ENCODE measurements around the gene KIF22.
"Not testable (repeated sequence)": the region's sequence is repeated elsewhere in the genome, so short reads cannot be mapped to it uniquely, and the experiment has no call there.

Gene KIF22

DNA sequence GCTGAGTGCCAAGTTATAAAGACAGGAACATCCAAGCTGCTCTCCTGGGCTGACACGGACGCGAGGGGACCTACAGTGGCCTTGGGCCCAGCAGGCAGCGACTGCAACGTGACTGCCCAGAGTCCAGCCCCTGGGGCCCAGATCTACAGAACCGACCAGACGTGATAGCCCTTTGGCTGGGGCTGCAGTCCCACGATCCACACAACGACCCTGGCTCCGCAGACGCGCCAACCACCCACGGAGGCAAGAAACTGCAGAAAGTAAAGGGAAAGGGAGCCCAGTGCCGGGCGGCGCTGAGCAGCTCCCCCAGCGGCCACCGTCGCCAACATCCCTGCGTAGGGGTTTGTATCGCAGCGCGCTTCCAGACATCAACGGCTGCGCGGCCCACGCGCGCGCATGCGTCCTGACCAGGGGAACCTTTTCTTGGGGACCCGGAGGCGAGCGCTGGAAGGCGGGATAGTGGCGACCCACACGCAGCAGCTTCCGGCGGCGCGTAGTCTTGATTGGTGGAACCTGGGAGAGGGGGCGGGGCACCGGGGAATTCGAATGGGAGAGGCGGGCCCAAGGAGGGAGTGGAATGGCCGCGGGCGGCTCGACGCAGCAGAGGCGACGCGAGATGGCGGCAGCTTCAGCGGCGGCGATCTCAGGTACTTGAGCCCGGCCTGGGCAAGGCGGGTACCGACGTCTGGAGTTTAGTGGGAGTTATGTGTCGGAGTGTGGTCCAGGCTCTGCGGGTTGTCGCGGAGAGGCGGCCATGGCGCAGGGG, at the start of gene KIF22:
KIF22 (plus strand) TSS at position 569 of the 766 bp plus-strand sequence; CDS start at position 578, 9 bp downstream.
- DNase-seq (ENCODE audit: low read depth) = peak; percentile 99

GRCh38 chr16:29742683-29743275, 47.8 kb upstream of the KIF22 start:
- no peak for DNase-seq (ENCODE audit: low read depth)

GRCh38 chr16:29743475-29743826, 47.1 kb upstream of the KIF22 start:
- no peak for DNase-seq (ENCODE audit: low read depth)

DNA sequence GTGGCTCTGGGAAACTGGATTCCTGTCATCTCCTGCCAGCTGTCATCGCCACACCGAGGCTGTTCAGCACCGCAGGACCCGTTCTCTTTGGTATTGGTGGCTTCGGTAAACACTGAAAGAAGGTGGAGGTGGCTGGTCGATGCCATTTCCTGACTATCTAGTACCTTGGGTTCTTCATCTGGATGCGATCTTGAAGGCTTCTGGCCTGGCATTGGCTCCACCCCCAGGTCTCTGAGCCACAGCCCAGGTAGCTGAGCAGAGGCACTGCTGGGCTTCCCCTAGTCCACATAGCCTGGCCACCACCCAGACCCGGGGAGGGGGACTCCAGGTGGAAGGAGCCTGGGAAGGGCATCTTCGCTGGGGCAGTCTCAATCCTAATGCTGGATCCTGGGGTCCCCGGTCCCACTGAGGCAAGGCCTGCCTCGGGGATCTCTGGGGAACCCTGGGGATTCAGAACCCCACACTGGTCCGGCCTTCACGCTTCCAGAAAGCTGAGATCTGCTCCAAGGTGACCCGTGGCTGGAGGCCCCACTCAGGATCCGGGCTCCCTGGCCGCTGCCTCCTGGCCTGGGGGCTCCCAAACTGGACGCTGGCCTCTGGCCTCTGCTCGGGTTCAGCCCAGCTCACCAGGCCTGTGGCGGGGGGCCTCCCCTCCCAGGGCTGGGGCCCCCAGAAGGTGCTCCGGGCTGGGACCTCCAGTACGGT, 46.6 kb upstream of the KIF22 start:
- no peak for DNase-seq (ENCODE audit: low read depth)

- DNase-seq (ENCODE audit: low read depth) = no peak
Measured at GRCh38 chr16:29744541-29745101, 45.9 kb upstream of the KIF22 start.

GRCh38 chr16:29745121-29745852, 45.3 kb upstream of the KIF22 start:
- no peak for DNase-seq (ENCODE audit: low read depth)

DNA sequence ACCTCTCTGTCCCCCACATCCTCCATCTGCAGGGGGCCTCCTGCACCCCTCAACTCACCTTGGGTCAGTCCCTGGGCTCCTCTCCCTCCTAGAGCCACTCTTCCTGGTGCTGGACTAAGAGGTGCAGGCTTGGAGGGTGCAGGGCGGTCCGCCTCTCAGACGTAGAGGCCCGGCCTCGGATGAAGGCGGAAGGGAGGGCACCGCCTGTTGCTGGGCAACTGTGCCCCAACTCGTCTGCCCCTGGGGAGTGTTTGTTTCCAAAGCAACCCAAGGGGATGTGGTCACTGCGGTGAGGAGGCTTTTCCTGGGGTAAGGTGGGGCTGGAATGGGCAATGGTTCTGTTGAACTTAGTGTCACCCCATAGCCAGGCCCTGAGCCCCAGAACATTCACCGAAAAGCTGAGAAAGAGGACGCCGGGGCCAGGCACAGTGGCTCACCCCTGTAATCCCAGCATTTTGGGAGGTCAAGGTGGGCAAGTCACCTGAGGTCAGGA, 44.7 kb upstream of the KIF22 start, which contains the start of gene C16orf54:
C16orf54 (minus strand) TSS at position 138 of the 493 bp plus-strand sequence. CDS start 1,039 bp downstream, outside the sequence.
- DNase-seq (ENCODE audit: low read depth) = no peak

GRCh38 chr16:29746518-29746917, 44.0 kb upstream of the KIF22 start:
- not testable (repeated sequence) for DNase-seq (ENCODE audit: low read depth)

DNA sequence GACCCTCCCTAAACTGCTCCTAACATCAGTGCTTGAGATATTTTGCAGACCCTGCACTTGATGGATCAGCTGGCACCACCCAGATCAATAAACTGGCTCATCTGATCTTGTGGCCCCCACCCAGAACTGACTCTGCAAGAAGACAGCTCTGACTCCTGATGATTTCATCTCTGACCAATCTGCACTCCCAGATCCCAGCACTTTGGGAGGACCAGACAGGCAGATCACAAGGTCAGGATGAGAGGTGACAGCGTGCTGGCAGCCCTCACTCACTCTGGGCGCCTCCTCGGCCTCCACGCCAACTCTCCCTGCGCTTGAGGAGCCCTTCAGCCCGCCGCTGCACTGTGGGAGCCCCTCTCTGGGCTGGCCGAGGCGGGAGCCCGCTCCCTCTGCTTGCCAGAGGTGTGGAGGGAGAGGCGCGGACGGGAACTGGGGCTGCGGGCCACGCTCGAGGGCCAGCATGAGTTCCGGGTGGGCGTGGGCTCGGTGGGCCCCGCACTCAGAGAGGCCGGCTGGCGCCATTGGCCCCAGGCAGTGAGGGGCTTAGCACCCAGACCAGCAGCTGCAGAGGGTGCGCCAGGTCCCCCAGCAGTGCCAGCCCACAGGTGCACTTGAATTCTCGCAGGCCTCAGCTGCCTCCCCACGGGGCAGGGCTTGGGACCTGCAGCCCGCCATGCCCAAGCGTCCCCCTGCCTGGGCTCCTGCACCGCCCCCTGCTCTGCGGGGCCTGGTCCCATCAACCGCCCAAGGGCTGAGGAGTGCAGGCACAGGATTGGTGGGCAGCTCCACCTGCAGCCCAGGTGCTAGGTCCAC, 42.4 kb upstream of the KIF22 start:
- DNase-seq (ENCODE audit: low read depth) = no peak

GRCh38 chr16:29748760-29749149, 41.8 kb upstream of the KIF22 start:
- DNase-seq (ENCODE audit: low read depth) = not testable (repeated sequence)

DNA sequence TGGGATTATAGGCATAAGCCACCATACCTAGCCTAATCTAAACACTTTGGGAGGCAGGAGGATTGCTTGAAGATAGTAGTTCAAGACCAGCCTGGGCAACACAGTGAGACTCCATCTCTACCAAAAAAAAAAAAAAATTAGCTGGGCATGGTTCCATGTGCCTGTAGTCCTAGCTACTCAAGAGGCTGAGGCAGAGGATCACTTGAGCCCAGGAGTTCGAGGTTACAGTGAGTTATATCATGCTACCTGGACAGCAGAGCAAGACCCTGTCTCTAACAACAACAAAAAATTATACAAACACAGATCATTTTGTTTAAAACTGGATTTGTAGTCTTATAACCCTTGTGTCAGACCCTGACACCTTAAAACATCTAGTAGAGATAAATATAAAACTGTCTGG, 37.0 kb upstream of the KIF22 start:
- DNase-seq (ENCODE audit: low read depth) = no peak

DNA sequence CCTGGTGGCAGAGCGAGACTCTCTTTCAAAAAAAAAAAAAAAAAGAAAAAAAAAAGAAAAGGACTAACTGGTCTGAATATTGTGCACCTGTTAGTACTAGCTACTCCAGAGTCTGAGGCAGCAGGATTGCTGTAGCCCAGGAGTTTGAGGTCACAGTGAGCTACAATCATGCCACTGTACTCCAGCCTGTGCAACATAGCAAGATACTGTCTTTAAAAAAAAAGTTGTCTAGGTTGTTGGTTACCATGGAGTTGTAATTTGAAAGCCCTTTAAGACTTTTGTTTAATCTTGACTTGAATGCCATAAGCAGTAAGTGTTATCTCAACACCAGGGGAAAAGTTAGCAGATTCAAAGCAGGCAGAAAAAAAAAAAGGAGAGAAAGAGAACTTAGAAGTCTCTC, 33.9 kb upstream of the KIF22 start:
- no peak for DNase-seq (ENCODE audit: low read depth)

DNA sequence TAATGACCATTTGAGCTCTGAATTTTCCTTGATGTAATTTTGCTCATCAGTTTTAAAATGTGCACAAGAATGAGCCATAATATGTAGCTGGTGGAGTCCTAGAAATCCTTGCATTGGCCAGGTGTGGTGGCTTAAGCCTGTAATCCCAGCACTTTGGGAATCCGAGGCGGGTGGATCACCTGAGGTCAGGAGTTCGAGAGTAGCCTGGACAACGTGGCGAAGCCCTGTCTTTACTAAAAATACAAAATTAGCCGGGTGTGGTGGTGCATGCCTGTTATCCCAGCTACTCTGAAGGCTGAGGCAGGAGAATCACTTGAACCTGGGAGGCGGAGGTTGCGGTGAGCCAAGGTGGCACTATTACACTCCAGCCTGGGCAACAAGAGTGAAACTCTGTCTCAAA, 33.5 kb upstream of the KIF22 start:
- not testable (repeated sequence) for DNase-seq (ENCODE audit: low read depth)

DNA sequence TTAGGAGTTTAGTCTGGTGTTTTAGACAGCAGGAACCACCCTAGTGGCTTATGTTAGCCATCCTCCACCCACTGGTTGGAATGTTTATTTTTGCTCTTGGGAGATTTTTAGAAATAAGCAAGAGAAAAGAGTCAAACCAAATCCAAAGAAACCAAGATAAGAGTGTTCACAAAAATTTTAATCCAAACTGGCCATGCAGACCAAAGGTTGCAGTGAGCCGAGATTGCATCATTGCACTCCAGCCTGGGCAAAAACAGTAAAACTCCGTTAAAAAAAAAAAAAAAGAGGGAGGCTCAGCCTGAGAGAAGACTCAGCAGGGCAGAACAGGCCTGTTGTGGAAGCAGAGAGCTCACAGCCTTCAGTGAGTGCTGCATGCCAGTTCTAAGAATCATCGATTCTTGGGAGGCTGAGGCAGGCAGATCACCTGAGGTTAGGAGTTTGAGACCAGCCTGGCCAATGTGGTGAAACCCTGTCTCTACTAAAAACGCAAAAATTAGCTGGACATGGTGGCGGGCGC, 32.5 kb upstream of the KIF22 start:
- DNase-seq (ENCODE audit: low read depth) = peak; percentile 69

DNA sequence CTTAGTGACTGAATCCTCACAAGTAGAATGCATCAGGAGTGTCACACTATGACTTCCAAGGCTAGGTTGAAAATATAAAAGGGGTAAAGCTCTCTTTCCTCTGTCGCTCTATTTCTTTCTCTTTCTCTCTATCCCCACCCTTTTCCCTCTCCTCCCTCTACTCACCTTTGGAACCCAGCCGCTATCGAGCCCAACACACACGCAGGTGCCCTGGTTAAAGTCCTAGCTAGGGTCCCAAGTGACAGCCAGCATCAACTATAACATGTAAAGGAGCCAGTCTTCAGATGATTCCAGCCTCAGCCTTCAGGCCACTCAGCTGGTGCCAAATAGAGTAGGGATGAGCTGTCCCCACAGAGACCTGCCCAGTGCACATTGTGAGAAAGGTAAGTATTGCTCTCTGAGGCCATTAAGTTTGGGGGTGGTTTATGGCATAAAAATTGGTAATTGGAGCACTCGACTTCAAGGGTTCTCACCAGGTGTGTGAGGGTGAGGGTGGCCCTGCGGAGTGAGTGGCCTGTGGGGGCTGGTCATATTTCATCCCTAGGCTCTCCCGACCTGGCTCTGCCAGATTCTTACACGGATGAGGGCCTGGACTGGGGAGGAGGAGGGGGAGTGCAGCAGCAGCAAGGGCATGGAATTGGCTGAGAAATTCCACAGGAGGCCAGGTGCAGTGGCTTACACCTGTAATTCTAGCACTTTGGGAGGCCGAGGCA, 29.8 kb upstream of the KIF22 start:
- DNase-seq (ENCODE audit: low read depth) = no peak

GRCh38 chr16:29761280-29761651, 29.3 kb upstream of the KIF22 start:
- DNase-seq (ENCODE audit: low read depth) = not testable (repeated sequence)

DNA sequence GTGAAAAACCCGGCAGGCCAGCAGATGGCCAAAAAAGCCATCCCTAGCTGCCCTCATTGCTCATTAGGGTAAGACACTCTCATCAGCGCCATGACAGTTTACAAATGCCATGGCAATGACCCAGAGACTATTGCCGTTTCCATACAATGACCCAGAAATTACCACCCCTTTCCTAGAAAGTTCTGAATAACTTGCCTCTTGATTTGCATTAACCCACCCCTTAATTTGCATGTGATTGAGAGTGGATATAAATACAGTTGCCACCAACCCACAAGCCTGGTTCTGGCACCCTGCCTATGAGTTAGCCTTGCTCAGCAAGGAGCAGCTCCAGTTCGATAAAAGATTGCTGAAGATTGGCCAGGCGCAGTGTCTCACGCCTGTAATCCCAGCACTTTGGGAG, 28.7 kb upstream of the KIF22 start:
- no peak for DNase-seq (ENCODE audit: low read depth)

DNA sequence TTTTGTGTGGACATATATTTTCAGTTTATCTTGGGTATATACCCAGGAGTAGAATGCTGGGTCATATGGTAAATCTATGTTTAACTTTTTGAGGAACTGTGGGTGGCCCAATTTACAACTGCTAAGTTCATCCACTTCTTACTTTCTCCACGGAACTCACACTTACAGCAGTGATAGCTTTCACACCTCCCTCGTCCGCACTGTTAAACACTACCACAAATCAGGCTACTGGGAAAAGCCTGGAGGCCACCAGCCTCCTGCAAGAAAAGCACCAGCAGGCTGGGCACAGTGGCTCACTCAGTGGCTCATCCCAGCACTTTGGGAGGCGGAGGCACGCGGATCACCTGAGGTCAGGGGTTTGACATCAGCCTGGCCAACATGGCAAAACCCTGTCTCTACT, 27.2 kb upstream of the KIF22 start:
- DNase-seq (ENCODE audit: low read depth) = no peak

DNA sequence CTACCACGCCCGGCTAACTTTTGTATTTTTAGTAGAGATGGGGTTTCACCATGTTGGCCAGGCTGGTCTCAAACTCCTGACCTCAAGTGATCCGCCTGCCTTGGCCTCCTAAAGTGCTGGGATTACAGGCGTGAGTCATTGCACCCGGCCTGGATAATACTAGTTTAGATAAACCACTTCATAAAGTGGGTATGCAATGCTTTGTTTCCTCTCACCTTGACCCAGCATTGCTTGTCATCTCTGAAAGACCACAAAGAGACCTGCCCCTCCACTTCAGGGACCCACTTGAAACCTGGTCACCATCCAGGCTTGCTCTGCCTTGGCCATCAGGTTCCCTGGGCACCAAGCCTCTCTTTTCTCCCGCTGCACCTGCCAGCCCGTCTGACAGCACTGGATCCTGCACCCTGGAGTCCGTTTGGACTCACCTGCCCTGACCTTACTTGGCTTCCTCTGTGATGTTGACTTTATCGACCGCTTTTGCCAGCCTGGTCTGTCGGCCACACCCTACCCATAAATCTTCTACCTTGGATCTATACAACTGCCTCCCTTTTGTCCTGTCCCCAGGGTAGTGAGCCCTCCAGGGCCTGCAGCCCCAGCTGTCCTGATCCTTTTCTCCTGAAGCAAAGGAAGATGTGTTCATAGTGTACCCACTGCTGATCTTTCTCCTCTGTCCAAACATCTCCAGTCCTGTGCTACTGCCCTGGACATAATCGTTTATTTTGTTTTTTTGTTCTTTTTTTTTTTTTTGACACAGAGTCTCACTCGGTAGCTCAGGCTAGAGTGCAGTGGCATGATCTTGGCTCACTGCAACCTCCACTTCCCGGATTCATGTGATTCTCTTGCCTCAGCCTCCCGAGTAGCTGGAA, 25.2 kb upstream of the KIF22 start:
- no peak for DNase-seq (ENCODE audit: low read depth)

All from iris pigment epithelial cell (primary cell).